Measurements from ENCODE around the gene FLNC. TPM values are rescaled to one million over a fixed set of nuclear protein-coding genes. Genes with fewer than 3 reads are reported as not detected.

The FLNC gene
- total and polyA plus RNA-seq, 2 donors (not counting 3 experiments of a cell fraction or from before 2014, with no cell fraction given): 19.5 to 81.9 TPM

DNA sequence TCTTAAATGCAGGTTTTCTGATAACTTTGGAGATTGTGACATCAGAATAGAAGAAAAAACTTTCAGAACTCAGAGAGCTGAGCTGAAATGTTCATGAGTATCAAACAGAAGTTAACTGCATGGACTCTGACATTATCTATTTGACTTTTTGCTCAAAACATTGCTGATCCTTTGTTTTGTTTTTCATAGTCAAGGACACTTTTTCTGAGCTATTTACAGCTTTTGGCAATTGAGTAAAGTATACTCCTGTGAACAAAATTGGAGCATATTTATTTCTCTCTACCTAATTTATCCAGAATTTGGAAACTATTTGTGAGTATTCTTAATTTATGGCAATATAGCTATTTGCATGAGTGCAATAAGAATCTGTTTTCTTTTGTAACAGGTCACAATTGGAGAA lies 69.2 kb downstream of the FLNC start:
- Histone ChIP-seq H3K36me3 (ENCODE audit: control insufficient read depth in 2 of 2, extremely low read depth in 1 of 2, insufficient read depth in 2 of 2, low read length in 2 of 2) (no peaks in the 10 kb centered on the region), H3K27ac (ENCODE audit: insufficient read depth, low read depth, low read length) (no peak overlapping the region), H3K9ac (replicated peaks; ENCODE audit: extremely low read depth, insufficient read depth, low read length) (no peak overlapping the region), H3K9me3 (replicated peaks; ENCODE audit: control insufficient read depth, insufficient read depth, low read length) (no peaks in the 10 kb centered on the region), H3K27me3 (ENCODE audit: control insufficient read depth in 2 of 2, insufficient read depth in 2 of 2, low read length in 2 of 2) (peaks cover 2 to 11% of the 10 kb centered on the region in 2 experiments), H3K79me2 (ENCODE audit: control insufficient read depth, insufficient read depth, low read length) (no peaks in the 10 kb centered on the region), H3K4me3 (replicated peaks in 1 of 3; ENCODE audit: insufficient read depth in 1 of 3, low read depth in 1 of 3, low read length in 3 of 3) (no peak overlapping the region), H2AFZ (ENCODE audit: low read depth, low read length) (no peak overlapping the region), H3K4me1 (ENCODE audit: control insufficient read depth, extremely low read depth, insufficient read depth, low read length) (no peaks in the 10 kb centered on the region), H4K20me1 (replicated peaks; ENCODE audit: control insufficient read depth, extremely low read depth, insufficient read depth, low read length) (no peaks in the 10 kb centered on the region), H3K4me2 (ENCODE audit: insufficient read depth, low read length) (no peak overlapping the region), H3K9me1 (replicated peaks; ENCODE audit: control insufficient read depth, extremely low read depth, insufficient read depth, low read length) (no peaks in the 10 kb centered on the region)
- ChIA-PET POLR2A (no interaction called here), CTCF (interaction anchor here (1.4 to 2.7 kb wide), 2 partner anchors 16 to 192 kb away, joined by 3 to 11 read pairs; no protein-coding TSS in a partner anchor)
- no peak for TF ChIP-seq MYC (IDR thresholded peaks at IDR 0.05; ENCODE audit: low read depth, low read length)
- no peak for TF ChIP-seq EZH2 (IDR thresholded peaks at IDR 0.05; ENCODE audit: borderline replicate concordance, low read depth, low read length, severe bottlenecking)
- TF ChIP-seq, protein P1, sequence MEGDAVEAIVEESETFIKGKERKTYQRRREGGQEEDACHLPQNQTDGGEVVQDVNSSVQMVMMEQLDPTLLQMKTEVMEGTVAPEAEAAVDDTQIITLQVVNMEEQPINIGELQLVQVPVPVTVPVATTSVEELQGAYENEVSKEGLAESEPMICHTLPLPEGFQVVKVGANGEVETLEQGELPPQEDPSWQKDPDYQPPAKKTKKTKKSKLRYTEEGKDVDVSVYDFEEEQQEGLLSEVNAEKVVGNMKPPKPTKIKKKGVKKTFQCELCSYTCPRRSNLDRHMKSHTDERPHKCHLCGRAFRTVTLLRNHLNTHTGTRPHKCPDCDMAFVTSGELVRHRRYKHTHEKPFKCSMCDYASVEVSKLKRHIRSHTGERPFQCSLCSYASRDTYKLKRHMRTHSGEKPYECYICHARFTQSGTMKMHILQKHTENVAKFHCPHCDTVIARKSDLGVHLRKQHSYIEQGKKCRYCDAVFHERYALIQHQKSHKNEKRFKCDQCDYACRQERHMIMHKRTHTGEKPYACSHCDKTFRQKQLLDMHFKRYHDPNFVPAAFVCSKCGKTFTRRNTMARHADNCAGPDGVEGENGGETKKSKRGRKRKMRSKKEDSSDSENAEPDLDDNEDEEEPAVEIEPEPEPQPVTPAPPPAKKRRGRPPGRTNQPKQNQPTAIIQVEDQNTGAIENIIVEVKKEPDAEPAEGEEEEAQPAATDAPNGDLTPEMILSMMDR (IDR thresholded peaks at IDR 0.05; ENCODE audit: extremely low read depth in 1 of 2, insufficient read depth in 1 of 2, low read depth in 1 of 2, low read length in 2 of 2): no peak
- TF ChIP-seq POLR2A (IDR thresholded peaks at IDR 0.05; ENCODE audit: low read depth, low read length): no peak
- TF ChIP-seq JUN (IDR thresholded peaks at IDR 0.05; ENCODE audit: borderline replicate concordance, insufficient read depth, insufficient read length, low read depth): no peak
- TF ChIP-seq FOS (IDR thresholded peaks at IDR 0.05; ENCODE audit: borderline replicate concordance, insufficient read depth, low read length): no peak
- TF ChIP-seq, protein P2, sequence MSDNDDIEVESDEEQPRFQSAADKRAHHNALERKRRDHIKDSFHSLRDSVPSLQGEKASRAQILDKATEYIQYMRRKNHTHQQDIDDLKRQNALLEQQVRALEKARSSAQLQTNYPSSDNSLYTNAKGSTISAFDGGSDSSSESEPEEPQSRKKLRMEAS (IDR thresholded peaks at IDR 0.05; ENCODE audit: insufficient read depth, insufficient read length): no peak
- no peak for TF ChIP-seq GATA2 (IDR thresholded peaks at IDR 0.05; ENCODE audit: insufficient read depth, insufficient read length, low read depth, low read length)
- no peak for TF ChIP-seq POLR2AphosphoS5 (IDR thresholded peaks at IDR 0.05; ENCODE audit: insufficient read depth, low read depth, low read length)
- intact Hi-C loops (cut with micrococcal nuclease): no loop called here
- dilution Hi-C loops (cut with MboI; ENCODE audit: extremely low pct_ligation_motif_present, low sequenced_read_pairs): no loop called here
- no TSS peak for BruUV-seq (replicated peaks)
- FAIRE-seq (no peak), DNase-seq (ENCODE audit: low read depth, low spot score) (no peak)

Data from endothelial cell of umbilical vein (primary cell).